Islet of Langerhans (tissue), 1 donor: Measurements from ENCODE around the gene HMGB3.
"Not testable (repeated sequence)": the region's sequence is repeated elsewhere in the genome, so short reads cannot be mapped to it uniquely, and the experiment has no call there.

Experiments used
- FAIRE-seq: peaks from one replicate; lab custom pipeline; 2011; peaks lifted over from hg19 to GRCh38; lab: Jason Lieb, UNC

The HMGB3 gene

DNA sequence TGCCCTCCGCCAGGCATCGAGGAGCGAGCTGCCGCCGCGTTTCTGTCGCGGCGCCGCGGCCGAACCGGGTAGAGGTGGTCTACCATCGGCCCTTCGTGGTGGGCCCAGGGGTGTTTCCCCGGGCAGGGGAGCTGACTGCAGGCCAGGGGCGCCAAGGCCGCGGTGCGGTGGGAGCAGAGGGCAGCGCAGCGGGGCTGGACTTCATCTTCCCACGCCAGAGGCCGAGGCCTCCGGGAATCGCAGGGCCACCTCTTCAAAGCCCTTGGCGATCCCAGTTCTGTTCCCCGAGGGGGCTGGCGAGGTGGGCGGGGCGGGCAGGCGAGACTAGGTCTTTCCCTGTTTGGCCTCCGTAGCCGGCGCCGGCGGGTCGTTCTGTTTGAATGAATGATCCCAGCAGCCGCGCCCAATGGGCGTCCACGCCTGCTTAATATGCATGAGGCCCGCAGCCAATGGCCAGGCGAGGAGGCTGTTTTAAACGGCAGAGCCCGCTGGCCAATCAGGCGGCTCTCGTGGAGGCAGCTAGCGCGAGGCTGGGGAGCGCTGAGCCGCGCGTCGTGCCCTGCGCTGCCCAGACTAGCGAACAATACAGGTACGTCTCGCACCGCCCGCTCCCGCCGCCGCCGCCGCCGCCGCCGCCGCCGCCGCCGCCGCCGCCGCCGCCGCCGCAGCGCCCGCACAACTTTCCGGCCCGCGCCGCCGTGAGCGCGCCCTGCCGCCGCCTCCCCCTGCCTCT is at the start of gene HMGB3:
TSS of gene HMGB3 (plus strand) at position 548 of the 733 bp plus-strand sequence. CDS start 2,265 bp downstream, outside the sequence.
- peak; percentile 99 for FAIRE-seq

DNA sequence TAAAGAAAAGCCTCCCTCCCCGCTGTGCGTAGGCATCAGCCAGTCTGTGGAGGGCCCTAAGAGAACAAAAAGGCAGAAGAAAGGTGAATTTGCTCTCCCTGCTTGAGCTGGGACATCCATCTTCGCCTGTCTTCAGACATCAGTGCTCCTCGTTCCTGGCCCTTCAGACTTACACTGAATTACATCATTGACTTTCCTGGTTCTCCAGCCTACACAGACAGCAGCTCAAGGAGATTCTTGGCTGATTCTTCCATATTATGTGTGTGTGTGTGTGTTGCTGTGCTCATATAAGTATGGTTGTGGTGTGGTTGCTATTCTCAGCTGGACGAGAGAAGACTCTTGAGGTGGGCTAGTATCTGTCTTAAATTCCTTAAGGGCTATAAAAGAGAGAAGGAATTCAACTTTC is 49.2 kb upstream of the HMGB3 start:
- no peak for FAIRE-seq

- FAIRE-seq, result no peak
Observed at GRCh38 chrX:150934453-150934852, 48.7 kb upstream of the HMGB3 start.

- no peak for FAIRE-seq
Observed at GRCh38 chrX:150935467-150935866, 47.7 kb upstream of the HMGB3 start.

GRCh38 chrX:150936556-150936955 is 46.6 kb upstream of the HMGB3 start:
- no peak for FAIRE-seq

GRCh38 chrX:150940844-150941495 is 42.2 kb upstream of the HMGB3 start:
- no peak for FAIRE-seq

- FAIRE-seq, result no peak
Observed at GRCh38 chrX:150941580-150941979, 41.6 kb upstream of the HMGB3 start.

GRCh38 chrX:150942942-150943594 is 40.1 kb upstream of the HMGB3 start:
- no peak for FAIRE-seq

- FAIRE-seq, result no peak
Observed at GRCh38 chrX:150944233-150944632, 38.9 kb upstream of the HMGB3 start.

GRCh38 chrX:150954951-150955350 is 28.2 kb upstream of the HMGB3 start:
- FAIRE-seq, result no peak

DNA sequence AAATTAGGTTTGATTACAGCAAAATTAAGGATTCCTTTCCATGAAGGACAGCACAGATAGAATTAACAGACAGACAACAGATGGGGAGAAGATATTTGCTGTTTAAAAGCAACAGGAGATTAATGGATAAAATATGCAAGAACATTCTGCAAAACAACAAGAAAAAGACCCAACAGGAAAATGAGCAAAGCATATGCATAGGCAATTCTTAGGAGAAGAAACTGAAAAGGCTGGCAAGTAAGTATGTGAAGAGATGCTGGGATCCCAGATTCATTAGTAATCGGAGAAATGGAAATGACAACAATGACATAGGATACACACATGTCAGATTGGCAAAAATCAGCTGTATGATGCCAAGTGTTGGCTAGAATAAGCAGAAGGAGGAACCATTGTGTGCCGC is 27.5 kb upstream of the HMGB3 start:
- FAIRE-seq, result no peak

- FAIRE-seq, result no peak
Observed at GRCh38 chrX:150958177-150958576, 25.0 kb upstream of the HMGB3 start.

- no peak for FAIRE-seq
Observed at GRCh38 chrX:150959557-150959956, 23.6 kb upstream of the HMGB3 start.

DNA sequence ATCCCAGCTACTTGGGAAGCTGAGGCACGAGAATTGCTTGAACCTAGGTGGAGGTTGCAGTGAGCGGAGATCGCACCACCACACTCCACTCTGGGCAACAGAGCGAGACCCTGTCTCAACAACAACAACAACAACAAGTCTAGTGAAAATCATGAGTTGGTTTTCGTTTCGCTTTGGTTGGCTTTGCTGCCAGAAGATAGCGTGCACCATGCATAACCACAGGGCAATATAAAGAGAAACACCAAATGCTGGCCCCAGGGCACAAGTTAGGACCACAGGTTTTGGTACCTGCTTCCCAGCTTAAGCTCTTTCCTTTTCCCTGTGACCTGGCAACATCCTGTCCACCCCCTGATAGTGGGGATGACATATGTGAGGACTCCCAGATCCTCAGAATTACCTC is 21.5 kb upstream of the HMGB3 start:
- no peak for FAIRE-seq

DNA sequence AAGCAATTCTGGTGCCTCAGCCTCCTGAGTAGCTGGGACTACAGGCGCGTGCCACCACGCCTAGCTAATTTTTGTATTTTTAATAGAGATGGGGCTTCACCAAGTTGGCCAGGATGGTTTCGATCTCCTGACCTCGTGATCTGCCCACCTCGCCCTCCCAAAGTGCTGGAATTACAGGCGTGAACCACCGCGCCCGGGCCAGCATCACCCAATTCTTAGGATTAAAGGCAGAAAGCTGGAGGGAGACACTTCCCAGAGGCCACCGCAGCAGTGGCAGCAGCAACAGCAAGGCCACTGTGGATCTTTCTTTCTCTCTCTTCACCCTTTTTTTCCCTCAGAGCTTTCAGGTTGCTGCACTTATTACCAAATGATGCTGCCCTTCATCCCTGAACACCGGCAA is 18.7 kb upstream of the HMGB3 start:
- not testable (repeated sequence) for FAIRE-seq

DNA sequence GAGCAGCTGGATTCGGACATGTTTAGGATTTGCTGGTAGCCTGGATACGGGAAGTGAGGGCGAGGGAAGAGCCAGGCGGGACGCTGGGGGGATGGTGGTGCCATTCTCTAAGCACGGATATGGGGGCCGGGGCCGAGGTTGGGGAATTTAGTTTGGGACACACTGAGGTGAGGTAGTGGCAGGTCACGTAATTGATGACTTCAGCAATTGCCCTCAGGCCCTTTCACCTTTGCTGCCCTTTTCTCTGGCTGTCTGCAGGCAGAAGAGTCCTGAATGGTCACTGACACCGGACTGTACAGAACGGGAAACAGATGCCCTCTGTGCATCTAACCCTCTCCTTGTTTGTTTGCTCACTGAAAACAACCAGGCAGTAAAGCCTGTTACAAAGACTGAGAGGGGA is 16.9 kb upstream of the HMGB3 start:
- no peak for FAIRE-seq

GRCh38 chrX:150966742-150967141 is 16.4 kb upstream of the HMGB3 start:
- FAIRE-seq, result peak; percentile 87

- no peak for FAIRE-seq
Observed at GRCh38 chrX:150967786-150968185, 15.3 kb upstream of the HMGB3 start.

GRCh38 chrX:150968862-150969720 is 14.0 kb upstream of the HMGB3 start:
- no peak for FAIRE-seq

GRCh38 chrX:150972450-150972849 is 10.7 kb upstream of the HMGB3 start:
- no peak for FAIRE-seq

GRCh38 chrX:150975655-150976390 is 7.3 kb upstream of the HMGB3 start:
- FAIRE-seq, result no peak
